Measurements from ENCODE around the gene CDH10. TPM values are rescaled to one million over a fixed set of nuclear protein-coding genes. Genes with fewer than 3 reads are reported as not detected.

Gene CDH10
- total and polyA plus RNA-seq, 2 donors (not counting 1 experiment from before 2014, with no cell fraction given), result not detected

DNA sequence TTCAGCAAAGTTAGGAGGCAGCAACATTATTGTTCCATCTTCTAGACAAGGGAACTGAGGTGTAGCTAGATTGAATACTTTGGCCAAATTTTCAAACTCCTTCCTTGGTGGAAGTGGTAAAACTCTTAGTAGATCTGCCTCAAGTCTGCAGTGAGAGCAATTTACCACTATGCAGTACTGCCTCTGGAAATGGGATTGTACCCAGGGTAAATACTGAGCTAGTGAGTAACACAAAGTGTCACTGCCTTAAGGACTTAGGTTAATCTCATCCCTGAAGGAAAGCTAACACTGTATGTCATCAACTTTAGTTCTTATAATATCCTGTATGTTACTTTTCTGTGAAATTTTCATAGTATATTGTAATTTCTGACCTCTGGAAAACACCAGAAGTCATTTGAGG, 13.9 kb downstream of the CDH10 start:
- no peaks in the 10 kb centered on the region for H3K9me3 Mint-ChIP-seq (ENCODE audit: insufficient read depth)
- DNase-seq (no peak), ATAC-seq (ENCODE audit: low read depth) (no peak)
- no peak overlapping the region for H3K27ac Mint-ChIP-seq
- no peaks in the 10 kb centered on the region for H3K27me3 Mint-ChIP-seq
- Histone ChIP-seq H3K27me3 (replicated peaks in 1 of 4; ENCODE audit: control extremely low read depth in 1 of 4, control insufficient read depth in 3 of 4, insufficient read depth in 4 of 4, low read length in 3 of 4) (no peaks in the 10 kb centered on the region), H3K9me3 (ENCODE audit: control extremely low read depth in 1 of 3, control insufficient read depth in 2 of 3, insufficient read depth in 1 of 3, low read length in 2 of 3) (no peaks in the 10 kb centered on the region), H4K20me1 (ENCODE audit: control insufficient read depth, insufficient read depth, low read length, poor library complexity, severe bottlenecking) (no peaks in the 10 kb centered on the region), H3K27ac (ENCODE audit: low read length in 2 of 2) (no peak overlapping the region), H3K4me3 (ENCODE audit: control extremely low read depth in 1 of 5, extremely low read depth in 1 of 5, insufficient read depth in 1 of 5, low read depth in 2 of 5, low read length in 4 of 5) (no peak overlapping the region), H3K4me2 (replicated peaks; ENCODE audit: low read depth, low read length, poor library complexity, severe bottlenecking) (no peak overlapping the region), H3K36me3 (replicated peaks in 1 of 2; ENCODE audit: control extremely low read depth in 1 of 2, control insufficient read depth in 1 of 2, extremely low read depth in 1 of 2, insufficient read depth in 2 of 2, low read length in 1 of 2) (no peaks in the 10 kb centered on the region), H3K9ac (ENCODE audit: low read length) (no peak overlapping the region), H3K4me1 (ENCODE audit: control insufficient read depth in 2 of 2, insufficient read depth in 2 of 2, low read length in 2 of 2) (no peaks in the 10 kb centered on the region), H2AFZ (ENCODE audit: insufficient read depth, low read depth, low read length, poor library complexity, severe bottlenecking) (no peak overlapping the region), H3K79me2 (ENCODE audit: control insufficient read depth, insufficient read depth, low read length) (no peaks in the 10 kb centered on the region)
- ChIA-PET POLR2A (no interaction called here), CTCF (no interaction called here)
- intact Hi-C loops (cut with micrococcal nuclease), result no loop called here
- H3K4me1 Mint-ChIP-seq, result no peaks in the 10 kb centered on the region
- H3K4me3 Mint-ChIP-seq, result no peak overlapping the region
- no peak for TF ChIP-seq EZH2 (IDR thresholded peaks at IDR 0.05; ENCODE audit: borderline replicate concordance, insufficient read depth, low read depth, low read length, poor library complexity, severe bottlenecking)
- TF ChIP-seq, protein P1, sequence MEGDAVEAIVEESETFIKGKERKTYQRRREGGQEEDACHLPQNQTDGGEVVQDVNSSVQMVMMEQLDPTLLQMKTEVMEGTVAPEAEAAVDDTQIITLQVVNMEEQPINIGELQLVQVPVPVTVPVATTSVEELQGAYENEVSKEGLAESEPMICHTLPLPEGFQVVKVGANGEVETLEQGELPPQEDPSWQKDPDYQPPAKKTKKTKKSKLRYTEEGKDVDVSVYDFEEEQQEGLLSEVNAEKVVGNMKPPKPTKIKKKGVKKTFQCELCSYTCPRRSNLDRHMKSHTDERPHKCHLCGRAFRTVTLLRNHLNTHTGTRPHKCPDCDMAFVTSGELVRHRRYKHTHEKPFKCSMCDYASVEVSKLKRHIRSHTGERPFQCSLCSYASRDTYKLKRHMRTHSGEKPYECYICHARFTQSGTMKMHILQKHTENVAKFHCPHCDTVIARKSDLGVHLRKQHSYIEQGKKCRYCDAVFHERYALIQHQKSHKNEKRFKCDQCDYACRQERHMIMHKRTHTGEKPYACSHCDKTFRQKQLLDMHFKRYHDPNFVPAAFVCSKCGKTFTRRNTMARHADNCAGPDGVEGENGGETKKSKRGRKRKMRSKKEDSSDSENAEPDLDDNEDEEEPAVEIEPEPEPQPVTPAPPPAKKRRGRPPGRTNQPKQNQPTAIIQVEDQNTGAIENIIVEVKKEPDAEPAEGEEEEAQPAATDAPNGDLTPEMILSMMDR (IDR thresholded peaks at IDR 0.05), result no peak

DNA sequence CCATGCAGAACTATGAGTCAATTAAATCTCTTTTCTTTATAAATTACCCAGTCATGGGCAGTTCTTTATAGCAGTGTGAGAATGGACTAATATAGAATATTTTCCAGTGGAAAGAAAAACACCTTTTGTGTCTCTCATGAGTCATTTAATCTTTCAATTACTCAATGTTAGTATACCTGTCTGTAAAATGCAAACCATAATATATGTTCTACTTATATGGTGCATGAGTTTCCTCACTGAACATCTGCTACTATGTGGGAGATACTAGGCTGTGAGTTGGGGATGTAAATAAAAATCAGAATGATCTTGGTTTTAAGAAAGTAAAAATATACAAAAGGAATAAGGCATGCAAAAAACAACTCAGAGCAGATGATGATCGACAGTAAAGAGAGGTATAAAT, 15.0 kb downstream of the CDH10 start:
- CTCF ChIA-PET, result no interaction called here

More for the DNA sequence above, 15.0 kb downstream of the CDH10 start:
- 43% methylated on average over 1 of the region's 1 CpG for WGBS (ENCODE audit: insufficient coverage)
- no peaks in the 10 kb centered on the region for H3K4me1 Mint-ChIP-seq
- Histone ChIP-seq H2AFZ (ENCODE audit: insufficient read depth, low read depth, low read length, poor library complexity, severe bottlenecking) (no peak overlapping the region), H3K79me2 (ENCODE audit: control insufficient read depth, insufficient read depth, low read length) (no peaks in the 10 kb centered on the region), H3K9ac (ENCODE audit: low read length) (no peak overlapping the region), H3K9me3 (ENCODE audit: control extremely low read depth in 1 of 3, control insufficient read depth in 2 of 3, insufficient read depth in 1 of 3, low read length in 2 of 3) (no peaks in the 10 kb centered on the region), H3K4me3 (ENCODE audit: control extremely low read depth in 1 of 5, extremely low read depth in 1 of 5, insufficient read depth in 1 of 5, low read depth in 2 of 5, low read length in 4 of 5) (no peak overlapping the region), H3K4me2 (replicated peaks; ENCODE audit: low read depth, low read length, poor library complexity, severe bottlenecking) (no peak overlapping the region), H3K27me3 (replicated peaks in 1 of 4; ENCODE audit: control extremely low read depth in 1 of 4, control insufficient read depth in 3 of 4, insufficient read depth in 4 of 4, low read length in 3 of 4) (no peaks in the 10 kb centered on the region), H4K20me1 (ENCODE audit: control insufficient read depth, insufficient read depth, low read length, poor library complexity, severe bottlenecking) (no peaks in the 10 kb centered on the region), H3K36me3 (replicated peaks in 1 of 2; ENCODE audit: control extremely low read depth in 1 of 2, control insufficient read depth in 1 of 2, extremely low read depth in 1 of 2, insufficient read depth in 2 of 2, low read length in 1 of 2) (no peaks in the 10 kb centered on the region), H3K4me1 (ENCODE audit: control insufficient read depth in 2 of 2, insufficient read depth in 2 of 2, low read length in 2 of 2) (no peaks in the 10 kb centered on the region), H3K27ac (ENCODE audit: low read length in 2 of 2) (no peak overlapping the region)
- H3K27ac Mint-ChIP-seq, result no peak overlapping the region
- intact Hi-C loops (cut with micrococcal nuclease), result no loop called here
- H3K4me3 Mint-ChIP-seq, result no peak overlapping the region
- no peak for DNase-seq
- POLR2A ChIA-PET, result no interaction called here
- H3K9me3 Mint-ChIP-seq (ENCODE audit: insufficient read depth), result no peaks in the 10 kb centered on the region
- TF ChIP-seq EZH2 (IDR thresholded peaks at IDR 0.05; ENCODE audit: borderline replicate concordance, insufficient read depth, low read depth, low read length, poor library complexity, severe bottlenecking), result no peak
- TF ChIP-seq, protein P1 (IDR thresholded peaks at IDR 0.05), result no peak
- no peak for ATAC-seq (ENCODE audit: low read depth)
- no peaks in the 10 kb centered on the region for H3K27me3 Mint-ChIP-seq

Data from B cell (primary cell).